Endothelial cell of umbilical vein (primary cell): ENCODE measurements around the gene PRDM16. TPM values are rescaled to one million over a fixed set of nuclear protein-coding genes. Genes with fewer than 3 reads are reported as not detected.

Experiments used
- BruUV-seq: library from RNA; stranded (reverse); fragments of 400-500 nt; replicated peaks from 2 replicates; lab custom pipeline; 2021; lab: Mats Ljungman, UMichigan
- CTCF ChIA-PET: fragments of 300-600, 350-600 bp; sonication (Branson Sonifier 250); formaldehyde crosslinking; loops from one replicate; lab custom pipeline; 2021; ENCODE audit warnings: antibody characterized with exemption, inconsistent platforms; lab: Charles Lee
- POLR2A ChIA-PET: fragments of 300-600, 350-600 bp; sonication (Branson Sonifier 250); formaldehyde crosslinking; loops from one replicate; lab custom pipeline; 2021; ENCODE audit warnings: antibody characterized with exemption, inconsistent platforms; lab: Charles Lee
- DNase-seq: peaks from one replicate; pipeline ENCODE4 v3.0.0-alpha.2; 2011; ENCODE audit warnings: low read depth, low spot score
- FAIRE-seq: peaks from 2 replicates; lab custom pipeline; 2011; peaks lifted over from hg19 to GRCh38; lab: Jason Lieb, UNC
- H2AFZ ChIP-seq: 2 replicates; pipeline ENCODE4 v1.6.0; 2012; ENCODE audit warnings: low read depth, low read length, control low read depth, inconsistent platforms
- H3K27ac ChIP-seq: 2 replicates; pipeline ENCODE4 v1.5.1; 2011; ENCODE audit warnings: low read depth, mild to moderate bottlenecking, control low read depth, low read length, moderate library complexity; ENCODE audit not compliant: insufficient read depth
- H3K27me3 ChIP-seq, 2 experiments: 2 replicates each; pipeline versions ENCODE4 v1.6.0 to v1.6.1; 2011; ENCODE audit warnings: low read length in 2 of 2, mixed read lengths in 1 of 2; ENCODE audit not compliant: control insufficient read depth in 2 of 2, insufficient read depth in 2 of 2
- H3K36me3 ChIP-seq, 2 experiments: 2 replicates in 1 of 2; 3 replicates in 1 of 2; pipeline ENCODE4 v1.5.1; 2011; ENCODE audit warnings: low read length in 2 of 2, mild to moderate bottlenecking in 1 of 2, moderate library complexity in 1 of 2; ENCODE audit not compliant: control insufficient read depth in 2 of 2, insufficient read depth in 2 of 2; ENCODE audit errors: extremely low read depth in 1 of 2
- H3K4me1 ChIP-seq: 3 replicates; pipeline ENCODE4 v1.5.1; 2011; ENCODE audit warnings: mild to moderate bottlenecking, low read length; ENCODE audit not compliant: control insufficient read depth, insufficient read depth; ENCODE audit errors: extremely low read depth
- H3K4me2 ChIP-seq: 2 replicates; pipeline ENCODE4 v1.6.1; 2011; ENCODE audit warnings: low read length, control low read depth, mixed read lengths; ENCODE audit not compliant: insufficient read depth
- H3K4me3 ChIP-seq, 3 experiments: fragments of 200-600 bp in 1 of 3; sonication (generic), shearing (Covaris generic) in 1 of 3; replicated peaks in 1 of 3; 2 replicates each; pipeline ENCODE4 v1.5.1; 2011 to 2016; ENCODE audit warnings: control low read depth in 3 of 3, low read length in 3 of 3, mild to moderate bottlenecking in 2 of 3, inconsistent platforms in 1 of 3, low read depth in 1 of 3, moderate library complexity in 1 of 3; ENCODE audit not compliant: insufficient read depth in 1 of 3
- H3K79me2 ChIP-seq: 2 replicates; pipeline ENCODE4 v1.6.0; 2012; ENCODE audit warnings: low read length, inconsistent platforms; ENCODE audit not compliant: control insufficient read depth, insufficient read depth
- H3K9ac ChIP-seq: replicated peaks from 2 replicates; pipeline ENCODE3; 2011; ENCODE audit warnings: low read length, control low read depth; ENCODE audit not compliant: insufficient read depth; ENCODE audit errors: extremely low read depth
- H3K9me1 ChIP-seq: replicated peaks from 3 replicates; pipeline ENCODE4 v1.6.0; 2011; ENCODE audit warnings: mild to moderate bottlenecking, low read length; ENCODE audit not compliant: control insufficient read depth, insufficient read depth; ENCODE audit errors: extremely low read depth
- H3K9me3 ChIP-seq: replicated peaks from 2 replicates; pipeline ENCODE4 v1.5.1; 2012; ENCODE audit warnings: low read length, inconsistent platforms; ENCODE audit not compliant: control insufficient read depth, insufficient read depth
- H4K20me1 ChIP-seq: replicated peaks from 2 replicates; pipeline ENCODE3; 2011; ENCODE audit warnings: mild to moderate bottlenecking, low read length; ENCODE audit not compliant: control insufficient read depth, insufficient read depth; ENCODE audit errors: extremely low read depth
- EZH2 ChIP-seq: IDR thresholded peaks from 2 replicates; pipeline ENCODE4 v1.6.1; 2012; ENCODE audit warnings: borderline replicate concordance, low read depth, mild to moderate bottlenecking, moderate library complexity, low read length, inconsistent platforms; ENCODE audit not compliant: severe bottlenecking
- FOS ChIP-seq: IDR thresholded peaks from 2 replicates; pipeline ENCODE4 v1.6.1; 2011; ENCODE audit warnings: mild to moderate bottlenecking, low read length, moderate library complexity, borderline replicate concordance; ENCODE audit not compliant: insufficient read depth
- GATA2 ChIP-seq: IDR thresholded peaks from 2 replicates; pipeline ENCODE4 v1.7.0; 2011; ENCODE audit warnings: low read depth, mild to moderate bottlenecking, moderate library complexity, mixed read lengths, low read length; ENCODE audit not compliant: insufficient read length, insufficient read depth
- JUN ChIP-seq: IDR thresholded peaks from 2 replicates; pipeline ENCODE4 v1.6.1; 2011; ENCODE audit warnings: borderline replicate concordance, low read depth; ENCODE audit not compliant: insufficient read length, insufficient read depth
- MYC ChIP-seq: IDR thresholded peaks from one replicate; pipeline ENCODE4 v1.6.1; 2011; ENCODE audit warnings: mild to moderate bottlenecking, low read depth, low read length
- POLR2A ChIP-seq: IDR thresholded peaks from 2 replicates; pipeline ENCODE4 v1.6.1; 2012; ENCODE audit warnings: low read depth, mild to moderate bottlenecking, control low read depth, low read length
- POLR2AphosphoS5 ChIP-seq: IDR thresholded peaks from 2 replicates; pipeline ENCODE4 v1.6.1; 2012; ENCODE audit warnings: low read depth, mild to moderate bottlenecking, control low read depth, low read length, moderate library complexity; ENCODE audit not compliant: insufficient read depth
- dilution Hi-C: fragments of 300-500 bp; cut with MboI; formaldehyde crosslinking; loops from one replicate; pipeline ENCODE4 v1.15.0; 2019; ENCODE audit warnings: low sequenced_read_pairs; ENCODE audit not compliant: extremely low pct_ligation_motif_present
- intact Hi-C: fragments of 100-400 bp; cut with micrococcal nuclease; formaldehyde crosslinking; loops from one replicate; pipeline ENCODE4 v1.10.0; 2022
- polyA plus RNA-seq, 4 experiments: library from polyadenylated mRNA; depleted of rRNA in 3 of 4; stranded (reverse) in 3 of 4; unstranded in 1 of 4; fragments of >200 nt; gene quantifications; 2 replicates each; pipeline versions ENCODE4 v1.2.1 to v1.2.3, GENCODE V29; 2011 to 2012; ENCODE audit warnings: missing spikeins in 1 of 4
- total RNA-seq: library from RNA; stranded (reverse); gene quantifications from 2 replicates; pipeline ENCODE4 v1.2.3, GENCODE V29; 2021
- TF ChIP-seq, protein P1 (sequence below), 2 donors: IDR thresholded peaks; 1 replicate in 1 of 2; 2 replicates in 1 of 2; pipeline ENCODE4 v1.5.1; 2011; ENCODE audit warnings: low read length in 2 of 2, mild to moderate bottlenecking in 2 of 2, moderate library complexity in 2 of 2, control low read depth in 1 of 2, inconsistent platforms in 1 of 2, low read depth in 1 of 2; ENCODE audit not compliant: insufficient read depth in 1 of 2; ENCODE audit errors: extremely low read depth in 1 of 2
- TF ChIP-seq, protein P2 (sequence below): IDR thresholded peaks from 2 replicates; pipeline ENCODE4 v1.6.1; 2011; ENCODE audit not compliant: insufficient read depth, insufficient read length

PRDM16 gene
- total and polyA plus RNA-seq, 2 donors (not counting 3 experiments of a cell fraction or from before 2014, with no cell fraction given) = not detected

DNA sequence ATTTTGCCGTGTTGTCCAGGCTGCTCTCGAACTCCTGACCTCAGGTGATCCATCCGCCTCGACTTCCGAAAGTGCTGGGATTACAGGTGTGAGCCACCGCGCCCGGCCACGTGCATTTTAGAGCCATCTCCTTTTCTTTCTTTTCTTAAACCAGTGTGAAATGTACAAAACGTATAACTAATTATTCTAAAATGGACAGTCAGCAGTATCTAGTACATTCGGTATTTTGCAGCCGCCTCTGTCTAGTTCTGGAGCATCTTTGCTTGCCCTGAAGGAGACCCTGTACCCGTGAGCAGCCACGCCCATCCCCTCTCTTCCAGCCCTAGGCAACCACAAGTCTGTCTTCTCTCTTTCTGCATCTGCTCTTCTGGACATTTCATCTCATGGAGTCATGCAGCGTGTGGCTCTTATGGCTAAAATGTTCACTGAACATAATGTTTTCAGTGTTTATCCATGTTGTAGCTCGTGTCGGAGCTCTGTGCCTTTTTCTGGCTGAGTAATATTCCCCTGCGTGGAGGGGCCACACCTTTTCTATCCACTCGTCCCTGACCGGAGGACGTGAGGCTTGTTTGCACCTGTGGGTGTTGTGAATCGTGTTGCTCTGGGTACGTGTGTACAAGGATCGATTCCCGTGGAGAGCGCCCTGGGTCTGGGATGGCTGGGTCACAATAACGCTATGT, 198.0 kb downstream of the PRDM16 start:
- no peak overlapping the region for H3K27ac ChIP-seq
- no peaks in the 10 kb centered on the region for H3K9me1 ChIP-seq
- H3K79me2 ChIP-seq = no peaks in the 10 kb centered on the region
- H3K9ac ChIP-seq = no peak overlapping the region
- POLR2A ChIA-PET = no interaction called here
- CTCF ChIA-PET = no interaction called here
- dilution Hi-C loops (no loop called here), intact Hi-C loops (no loop called here)
- H3K4me1 ChIP-seq = no peaks in the 10 kb centered on the region
- no peak overlapping the region for H3K4me2 ChIP-seq
- no peaks in the 10 kb centered on the region for H3K27me3 ChIP-seq
- FAIRE-seq = no peak
- H3K4me3 ChIP-seq = no peak overlapping the region
- BruUV-seq = no TSS peak
- no peak for DNase-seq
- TF ChIP-seq, protein P1, sequence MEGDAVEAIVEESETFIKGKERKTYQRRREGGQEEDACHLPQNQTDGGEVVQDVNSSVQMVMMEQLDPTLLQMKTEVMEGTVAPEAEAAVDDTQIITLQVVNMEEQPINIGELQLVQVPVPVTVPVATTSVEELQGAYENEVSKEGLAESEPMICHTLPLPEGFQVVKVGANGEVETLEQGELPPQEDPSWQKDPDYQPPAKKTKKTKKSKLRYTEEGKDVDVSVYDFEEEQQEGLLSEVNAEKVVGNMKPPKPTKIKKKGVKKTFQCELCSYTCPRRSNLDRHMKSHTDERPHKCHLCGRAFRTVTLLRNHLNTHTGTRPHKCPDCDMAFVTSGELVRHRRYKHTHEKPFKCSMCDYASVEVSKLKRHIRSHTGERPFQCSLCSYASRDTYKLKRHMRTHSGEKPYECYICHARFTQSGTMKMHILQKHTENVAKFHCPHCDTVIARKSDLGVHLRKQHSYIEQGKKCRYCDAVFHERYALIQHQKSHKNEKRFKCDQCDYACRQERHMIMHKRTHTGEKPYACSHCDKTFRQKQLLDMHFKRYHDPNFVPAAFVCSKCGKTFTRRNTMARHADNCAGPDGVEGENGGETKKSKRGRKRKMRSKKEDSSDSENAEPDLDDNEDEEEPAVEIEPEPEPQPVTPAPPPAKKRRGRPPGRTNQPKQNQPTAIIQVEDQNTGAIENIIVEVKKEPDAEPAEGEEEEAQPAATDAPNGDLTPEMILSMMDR (IDR thresholded peaks at IDR 0.05; ENCODE audit: extremely low read depth in 1 of 2, insufficient read depth in 1 of 2, low read depth in 1 of 2, low read length in 2 of 2) = no peak
- TF ChIP-seq EZH2 = no peak
- no peaks in the 10 kb centered on the region for H4K20me1 ChIP-seq
- no peaks in the 10 kb centered on the region for H3K36me3 ChIP-seq
- H2AFZ ChIP-seq = no peak overlapping the region
- no peaks in the 10 kb centered on the region for H3K9me3 ChIP-seq

DNA sequence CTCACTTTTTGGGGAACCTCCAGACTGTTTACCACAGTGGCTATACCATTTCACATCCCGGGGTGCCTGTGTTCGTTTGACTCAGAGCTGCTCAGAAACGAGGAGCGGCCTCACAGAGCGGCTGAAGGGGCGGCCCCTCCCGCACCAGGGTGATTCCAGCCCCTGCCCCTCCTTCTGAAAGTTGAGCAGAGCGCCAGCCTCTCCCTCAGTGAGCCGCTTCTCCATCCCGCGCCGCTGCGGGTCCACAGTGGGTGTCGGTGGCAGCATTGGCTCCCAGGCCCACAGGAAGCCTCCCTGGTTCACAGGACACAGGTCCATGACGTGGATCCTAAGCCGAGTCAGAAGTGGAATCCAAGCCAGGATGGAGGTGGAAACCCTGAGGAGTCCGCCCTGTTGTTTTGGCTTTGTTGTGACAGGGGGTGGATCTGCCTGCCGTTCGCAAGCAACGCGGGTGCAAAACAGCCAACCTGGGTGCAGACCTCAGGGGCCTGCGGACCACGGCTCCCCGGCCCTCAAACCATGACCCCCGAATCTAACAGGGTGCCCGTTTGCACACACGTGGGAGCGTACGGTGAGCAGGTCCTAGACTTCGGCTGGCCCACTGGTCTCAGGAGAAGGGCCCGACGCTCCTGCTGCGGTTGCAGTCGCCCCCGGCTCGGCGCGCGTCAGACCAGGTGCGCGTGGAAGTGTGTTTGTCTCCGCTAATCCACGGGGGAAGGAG, 198.7 kb downstream of the PRDM16 start:
- no TSS peak for BruUV-seq
- no peak overlapping the region for H3K4me3 ChIP-seq
- dilution Hi-C loops (no loop called here), intact Hi-C loops (no loop called here)
- FAIRE-seq (no peak), DNase-seq (no peak)
- CTCF ChIA-PET = no interaction called here
- no peak overlapping the region for H3K9ac ChIP-seq
- H3K4me2 ChIP-seq = no peak overlapping the region
- TF ChIP-seq, protein P1 (IDR thresholded peaks at IDR 0.05; ENCODE audit: extremely low read depth in 1 of 2, insufficient read depth in 1 of 2, low read depth in 1 of 2, low read length in 2 of 2) = no peak
- TF ChIP-seq POLR2AphosphoS5 (no peak), MYC (no peak), JUN (no peak), GATA2 (no peak), FOS (no peak), POLR2A (no peak), EZH2 (no peak)
- TF ChIP-seq, protein P2, sequence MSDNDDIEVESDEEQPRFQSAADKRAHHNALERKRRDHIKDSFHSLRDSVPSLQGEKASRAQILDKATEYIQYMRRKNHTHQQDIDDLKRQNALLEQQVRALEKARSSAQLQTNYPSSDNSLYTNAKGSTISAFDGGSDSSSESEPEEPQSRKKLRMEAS = no peak
- H3K27ac ChIP-seq = no peak overlapping the region
- no peaks in the 10 kb centered on the region for H3K79me2 ChIP-seq
- no peaks in the 10 kb centered on the region for H4K20me1 ChIP-seq
- no peaks in the 10 kb centered on the region for H3K27me3 ChIP-seq
- H3K9me3 ChIP-seq = no peaks in the 10 kb centered on the region
- no peak overlapping the region for H2AFZ ChIP-seq
- H3K9me1 ChIP-seq = no peaks in the 10 kb centered on the region
- H3K36me3 ChIP-seq = no peaks in the 10 kb centered on the region
- POLR2A ChIA-PET = no interaction called here
- H3K4me1 ChIP-seq = no peaks in the 10 kb centered on the region
